ENCODE measurements around the gene HNRNPM. TPM values are rescaled to one million over a fixed set of nuclear protein-coding genes. Genes with fewer than 3 reads are reported as not detected.

The HNRNPM gene
- total RNA-seq, 1 donor: 41.8 TPM

- no peak for DNase-seq (ENCODE audit: low read depth)
- no peak for TF ChIP-seq CTCF (IDR thresholded peaks at IDR 0.05; ENCODE audit: insufficient read depth, low read length)
- H3K4me3 ChIP-seq (ENCODE audit: low read depth, low read length): no peak overlapping the region
Observed at GRCh38 chr19:8515317-8515716, 70.5 kb downstream of the HNRNPM start.

GRCh38 chr19:8517551-8518442, 73.0 kb downstream of the HNRNPM start:
- TF ChIP-seq CTCF (IDR thresholded peaks at IDR 0.05; ENCODE audit: insufficient read depth, low read length): no peak
- no peak overlapping the region for H3K4me3 ChIP-seq (ENCODE audit: low read depth, low read length)
- peak; percentile 61 for DNase-seq (ENCODE audit: low read depth)

- TF ChIP-seq CTCF (IDR thresholded peaks at IDR 0.05; ENCODE audit: insufficient read depth, low read length): no peak
- DNase-seq (ENCODE audit: low read depth): no peak
- H3K4me3 ChIP-seq (ENCODE audit: low read depth, low read length): no peak overlapping the region
Observed at GRCh38 chr19:8518536-8518935, 73.8 kb downstream of the HNRNPM start.

- no peak overlapping the region for H3K4me3 ChIP-seq (ENCODE audit: low read depth, low read length)
- DNase-seq (ENCODE audit: low read depth): no peak
- TF ChIP-seq CTCF (IDR thresholded peaks at IDR 0.05; ENCODE audit: insufficient read depth, low read length): no peak
Observed at GRCh38 chr19:8519388-8519787, 74.6 kb downstream of the HNRNPM start.

- no peak for DNase-seq (ENCODE audit: low read depth)
- peak; percentile 51 for TF ChIP-seq CTCF (IDR thresholded peaks at IDR 0.05; ENCODE audit: insufficient read depth, low read length)
- H3K4me3 ChIP-seq (ENCODE audit: low read depth, low read length): peak overlapping the region; percentile 68
Observed at GRCh38 chr19:8525401-8525684, 80.6 kb downstream of the HNRNPM start.

GRCh38 chr19:8526345-8527091, 81.7 kb downstream of the HNRNPM start:
- peak; percentile 89 for DNase-seq (ENCODE audit: low read depth)
- no peak for TF ChIP-seq CTCF (IDR thresholded peaks at IDR 0.05; ENCODE audit: insufficient read depth, low read length)

More at GRCh38 chr19:8526345-8527091, 81.7 kb downstream of the HNRNPM start:
- peak overlapping the region; percentile 90 for H3K4me3 ChIP-seq (ENCODE audit: low read depth, low read length)

Measured in fibroblast of the aortic adventitia (primary cell).